ENCODE results near the gene RASGRF1. TPM values are rescaled to one million over a fixed set of nuclear protein-coding genes. Genes with fewer than 3 reads are reported as not detected.

The RASGRF1 gene
- total and polyA plus RNA-seq, 11 donors, result 0.12 to 0.40 (median 0.25) TPM; not detected in 8

GRCh38 chr15:79016527-79017170 is 73.9 kb downstream of the RASGRF1 start:
- no peaks in the 10 kb centered on the region for H3K36me3 ChIP-seq
- intact Hi-C loops (cut with DNase I), result no loop called here
- H3K4me3 ChIP-seq, result no peak overlapping the region
- DNase-seq, result no peak
- no peak for ATAC-seq
- H3K9me3 ChIP-seq, result no peaks in the 10 kb centered on the region
- no peaks in the 10 kb centered on the region for H3K27me3 ChIP-seq
- TF ChIP-seq CTCF (IDR thresholded peaks at IDR 0.05) (no peak), POLR2A (IDR thresholded peaks at IDR 0.05) (no peak)
- H3K27ac ChIP-seq, result no peak overlapping the region
- H3K4me1 ChIP-seq, result no peaks in the 10 kb centered on the region
- 82 to 92% (median 90%) methylated on average over 10 of the region's 10 CpGs for WGBS, 4 donors

GRCh38 chr15:79015416-79015815 is 75.2 kb downstream of the RASGRF1 start:
- Histone ChIP-seq H3K4me1 (no peaks in the 10 kb centered on the region), H3K9me3 (no peaks in the 10 kb centered on the region), H3K36me3 (no peaks in the 10 kb centered on the region), H3K27me3 (no peaks in the 10 kb centered on the region), H3K4me3 (no peak overlapping the region), H3K27ac (no peak overlapping the region)
- DNase-seq (peak in 1 of 5 donors; percentile 7), ATAC-seq (no peak)
- intact Hi-C loops (cut with DNase I), result no loop called here
- TF ChIP-seq POLR2A (IDR thresholded peaks at IDR 0.05), result no peak
- no peak for TF ChIP-seq CTCF (IDR thresholded peaks at IDR 0.05)
- WGBS, 4 donors, result 33 to 48% (median 44%) methylated on average over 1 to 3 of the region's 3 CpGs

GRCh38 chr15:79010278-79010677 is 80.3 kb downstream of the RASGRF1 start:
- TF ChIP-seq POLR2A (IDR thresholded peaks at IDR 0.05) (no peak), CTCF (IDR thresholded peaks at IDR 0.05) (no peak)
- H3K27ac ChIP-seq, result no peak overlapping the region
- H3K36me3 ChIP-seq, result no peaks in the 10 kb centered on the region
- H3K9me3 ChIP-seq, result no peaks in the 10 kb centered on the region
- no peaks in the 10 kb centered on the region for H3K27me3 ChIP-seq
- WGBS, 4 donors, result 92 to 100% (median 95%) methylated on average over 2 of the region's 2 CpGs
- DNase-seq (peak in 1 of 5 donors; percentile 14), ATAC-seq (no peak)
- H3K4me1 ChIP-seq, result peaks cover 0 to 12% (median 0%) of the 10 kb centered on the region in 12 donors
- H3K4me3 ChIP-seq, result no peak overlapping the region
- intact Hi-C loops (cut with DNase I), result no loop called here

GRCh38 chr15:79009379-79009778 is 81.2 kb downstream of the RASGRF1 start:
- H3K27me3 ChIP-seq, result no peaks in the 10 kb centered on the region
- peaks cover 0 to 21% (median 2%) of the 10 kb centered on the region in 12 donors for H3K4me1 ChIP-seq
- 49 to 56% (median 52%) methylated on average over 4 of the region's 4 CpGs for WGBS, 4 donors
- TF ChIP-seq CTCF (IDR thresholded peaks at IDR 0.05) (no peak), POLR2A (IDR thresholded peaks at IDR 0.05) (no peak)
- H3K4me3 ChIP-seq, result no peak overlapping the region
- H3K36me3 ChIP-seq, result no peaks in the 10 kb centered on the region
- no peak overlapping the region for H3K27ac ChIP-seq
- DNase-seq (peak in 1 of 5 donors; percentile 2), ATAC-seq (no peak)
- H3K9me3 ChIP-seq, result no peaks in the 10 kb centered on the region
- intact Hi-C loops (cut with DNase I), result loop anchor here in 2 of 10 donors (10.0 kb wide), 2 partner anchors 55 to 375 kb away; no protein-coding TSS in a partner anchor
